ENCODE results near the gene RABGAP1L. TPM values are rescaled to one million over a fixed set of nuclear protein-coding genes. Genes with fewer than 3 reads are reported as not detected.

RABGAP1L gene
- total and polyA plus RNA-seq, 2 of the 8 experiments (the other 6 are each of a cell fraction or from before 2014, with no cell fraction given) = 33.3 to 156 TPM

GRCh38 chr1:174367892-174368291, 208.6 kb downstream of the RABGAP1L start:
- Histone ChIP-seq H3K14ac (ENCODE audit: insufficient read length) (no peak overlapping the region), H3K36me3 (ENCODE audit: control insufficient read depth in 2 of 4, insufficient read depth in 4 of 4, low read length in 3 of 4) (no peaks in the 10 kb centered on the region), H3K4ac (replicated peaks; ENCODE audit: insufficient read length, low read depth, low read length) (no peak overlapping the region), H3K79me2 (ENCODE audit: control insufficient read depth in 1 of 2, insufficient read depth in 2 of 2, low read length in 2 of 2) (no peaks in the 10 kb centered on the region), H2BK12ac (ENCODE audit: low read depth, low read length) (no peak overlapping the region), H3K23me2 (ENCODE audit: low read depth, low read length) (no peaks in the 10 kb centered on the region), H3K27ac (ENCODE audit: low read depth, low read length) (no peak overlapping the region), H4K20me1 (replicated peaks in 1 of 2; ENCODE audit: control insufficient read depth in 1 of 2, insufficient read depth in 2 of 2, low read length in 2 of 2) (no peaks in the 10 kb centered on the region), H2BK120ac (replicated peaks; ENCODE audit: low read depth, low read length) (no peak overlapping the region), H2AFZ (ENCODE audit: low read length) (no peak overlapping the region), H3K56ac (replicated peaks; ENCODE audit: insufficient read length, low read depth, low read length) (no peak overlapping the region), H4K91ac (replicated peaks; ENCODE audit: insufficient read length, low read length) (no peak overlapping the region), H4K5ac (ENCODE audit: insufficient read length, low read depth, low read length) (no peak overlapping the region), H3K4me1 (replicated peaks in 1 of 4; ENCODE audit: control insufficient read depth in 3 of 4, insufficient read depth in 4 of 4, low read length in 3 of 4) (peaks cover 0 to 9% (median 0%) of the 10 kb centered on the region in 4 experiments; a peak in 4 of 7 replicates), H2BK15ac (ENCODE audit: low read length) (no peak overlapping the region), H2BK5ac (ENCODE audit: low read depth, low read length) (no peak overlapping the region), H3K4me2 (ENCODE audit: insufficient read depth in 1 of 2, low read depth in 2 of 2, low read length in 2 of 2) (no peak overlapping the region), H2AK5ac (ENCODE audit: low read depth, low read length) (no peak overlapping the region), H3K79me1 (ENCODE audit: low read depth, low read length) (no peaks in the 10 kb centered on the region), H3K18ac (ENCODE audit: extremely low read depth, low read length) (no peak overlapping the region), H3K9ac (replicated peaks in 1 of 4; ENCODE audit: extremely low read depth in 1 of 4, low read depth in 3 of 4, low read length in 3 of 4) (no peak overlapping the region), H3K27me3 (replicated peaks in 1 of 4; ENCODE audit: control insufficient read depth in 3 of 4, extremely low read depth in 1 of 4, insufficient read depth in 3 of 4, low read length in 3 of 4) (no peaks in the 10 kb centered on the region), H2BK20ac (ENCODE audit: low read length) (no peak overlapping the region), H3K9me3 (ENCODE audit: insufficient read depth in 2 of 2, low read depth in 1 of 2, low read length in 1 of 2) (no peaks in the 10 kb centered on the region), H4K8ac (ENCODE audit: extremely low read depth, insufficient read depth, low read length) (no peak overlapping the region), H3K23ac (ENCODE audit: insufficient read length) (no peak overlapping the region), H3K4me3 (ENCODE audit: extremely low read depth in 1 of 4, insufficient read depth in 2 of 4, low read depth in 3 of 4, low read length in 4 of 4) (no peak overlapping the region)
- FAIRE-seq (no peak), DNase-seq (ENCODE audit: low read depth in 1 of 2, low spot score in 2 of 2) (no peak)
- ChIA-PET POLR2A (ENCODE audit: partially characterized antibody) (no interaction called here), CTCF (ENCODE audit: partially characterized antibody) (interaction anchor here (0.6 to 1.2 kb wide), 2 partner anchors 9 to 137 kb away, joined by 3 to 4 read pairs; no protein-coding TSS in a partner anchor)
- 86% methylated on average over 5 of the region's 5 CpGs; no CpG with 5 or more reads in 1 of the 2 experiments for WGBS, 2 experiments (ENCODE audit: extremely low coverage in 1 of 2, insufficient coverage in 1 of 2, insufficient read length in 1 of 2, insufficient replicate concordance in 2 of 2, low coverage in 1 of 2, low lambda C conversion rate in 2 of 2, missing lambda C conversion rate in 1 of 2)
- TF ChIP-seq CBX8 (IDR thresholded peaks at IDR 0.05; ENCODE audit: borderline replicate concordance, low read depth, low read length) (no peak), BCL11A (IDR thresholded peaks at IDR 0.05; ENCODE audit: low read depth in 2 of 2, low read length in 2 of 2) (no peak)

All from H1 (cell line).